ENCODE data around the gene ITGAL. TPM values are rescaled to one million over a fixed set of nuclear protein-coding genes. Genes with fewer than 3 reads are reported as not detected.
"Not testable (repeated sequence)": the region's sequence is repeated elsewhere in the genome, so short reads cannot be mapped to it uniquely, and the experiment has no call there.

Gene ITGAL
- total RNA-seq, 1 experiment from 2014 or later, result 0.50 TPM

DNA sequence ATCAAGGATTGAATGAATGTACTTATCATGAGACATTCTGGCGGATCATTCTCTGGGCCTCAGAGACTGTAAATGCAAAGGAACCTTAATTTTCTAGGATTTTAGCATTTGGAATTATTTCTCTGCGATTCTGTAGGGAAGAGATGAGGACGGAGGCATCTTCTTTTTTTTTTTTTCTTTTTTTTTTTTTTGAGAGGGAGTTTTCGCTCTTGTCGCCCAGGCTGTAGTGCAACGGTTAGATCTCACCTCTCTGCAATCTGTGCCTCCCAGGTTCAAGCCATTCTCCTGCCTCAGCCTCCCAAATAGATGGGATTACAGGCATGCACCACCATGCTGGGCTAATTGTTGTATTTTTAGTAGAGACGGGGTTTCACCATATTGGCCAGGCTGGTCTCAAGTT, 2.1 kb downstream of the ITGAL start:
- DNase-seq, result no peak
- H3K4me2 ChIP-seq, result no peak overlapping the region
- no peaks in the 10 kb centered on the region for H3K79me2 ChIP-seq (ENCODE audit: low read depth)
- no TSS peak for BruUV-seq (replicated peaks)
- H3K27ac ChIP-seq, result no peak overlapping the region
- H3F3A ChIP-seq (ENCODE audit: insufficient read depth, low read depth), result no peaks in the 10 kb centered on the region
- peaks cover 14% of the 10 kb centered on the region; the same call in 1 of the 2 replicates for H3K27me3 ChIP-seq (ENCODE audit: insufficient read depth, low read depth)
- TF ChIP-seq, protein P1, sequence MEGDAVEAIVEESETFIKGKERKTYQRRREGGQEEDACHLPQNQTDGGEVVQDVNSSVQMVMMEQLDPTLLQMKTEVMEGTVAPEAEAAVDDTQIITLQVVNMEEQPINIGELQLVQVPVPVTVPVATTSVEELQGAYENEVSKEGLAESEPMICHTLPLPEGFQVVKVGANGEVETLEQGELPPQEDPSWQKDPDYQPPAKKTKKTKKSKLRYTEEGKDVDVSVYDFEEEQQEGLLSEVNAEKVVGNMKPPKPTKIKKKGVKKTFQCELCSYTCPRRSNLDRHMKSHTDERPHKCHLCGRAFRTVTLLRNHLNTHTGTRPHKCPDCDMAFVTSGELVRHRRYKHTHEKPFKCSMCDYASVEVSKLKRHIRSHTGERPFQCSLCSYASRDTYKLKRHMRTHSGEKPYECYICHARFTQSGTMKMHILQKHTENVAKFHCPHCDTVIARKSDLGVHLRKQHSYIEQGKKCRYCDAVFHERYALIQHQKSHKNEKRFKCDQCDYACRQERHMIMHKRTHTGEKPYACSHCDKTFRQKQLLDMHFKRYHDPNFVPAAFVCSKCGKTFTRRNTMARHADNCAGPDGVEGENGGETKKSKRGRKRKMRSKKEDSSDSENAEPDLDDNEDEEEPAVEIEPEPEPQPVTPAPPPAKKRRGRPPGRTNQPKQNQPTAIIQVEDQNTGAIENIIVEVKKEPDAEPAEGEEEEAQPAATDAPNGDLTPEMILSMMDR (conservative IDR thresholded peaks at IDR 0.05), result no peak
- TF ChIP-seq EZH2 (IDR thresholded peaks at IDR 0.05; ENCODE audit: low read depth), result no peak
- no peak overlapping the region for H3K4me3 ChIP-seq
- no peaks in the 10 kb centered on the region for H3K4me1 ChIP-seq (replicated peaks; ENCODE audit: insufficient read depth)
- no peaks in the 10 kb centered on the region for H3K9me3 ChIP-seq (ENCODE audit: insufficient read depth, low read depth)
- H3K36me3 ChIP-seq (ENCODE audit: low read depth), result no peaks in the 10 kb centered on the region
- ChIA-PET POLR2A (ENCODE audit: unreplicated experiment) (no interaction called here), CTCF (no interaction called here)
- no peak overlapping the region for H2AFZ ChIP-seq
- H3K9me2 ChIP-seq (ENCODE audit: insufficient read depth), result no peaks in the 10 kb centered on the region
- no peaks in the 10 kb centered on the region for H4K20me1 ChIP-seq (ENCODE audit: insufficient read depth)
- intact Hi-C loops (cut with micrococcal nuclease; ENCODE audit: unreplicated experiment), result no loop called here

DNA sequence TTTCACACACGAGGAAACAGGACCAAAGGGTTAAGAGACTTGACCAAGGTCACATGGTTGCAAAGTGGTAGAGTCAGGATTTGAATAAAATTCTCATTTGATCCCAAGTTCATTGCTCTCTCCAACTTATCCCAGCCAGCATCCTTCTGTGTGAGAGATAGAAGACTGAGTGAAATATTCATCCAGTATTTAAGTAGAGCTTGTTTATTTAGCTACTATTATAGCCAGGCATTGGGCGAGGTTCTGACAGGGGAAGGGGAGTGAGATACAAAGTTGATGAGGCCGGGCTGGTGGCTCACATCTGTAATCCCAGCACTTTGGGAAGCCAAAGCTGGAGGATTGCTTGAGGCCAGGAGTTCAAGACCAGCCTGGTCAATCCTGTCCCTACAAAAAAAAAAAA, 4.4 kb downstream of the ITGAL start:
- ChIA-PET CTCF (no interaction called here), POLR2A (ENCODE audit: unreplicated experiment) (no interaction called here)
- intact Hi-C loops (cut with micrococcal nuclease; ENCODE audit: unreplicated experiment), result no loop called here

DNA sequence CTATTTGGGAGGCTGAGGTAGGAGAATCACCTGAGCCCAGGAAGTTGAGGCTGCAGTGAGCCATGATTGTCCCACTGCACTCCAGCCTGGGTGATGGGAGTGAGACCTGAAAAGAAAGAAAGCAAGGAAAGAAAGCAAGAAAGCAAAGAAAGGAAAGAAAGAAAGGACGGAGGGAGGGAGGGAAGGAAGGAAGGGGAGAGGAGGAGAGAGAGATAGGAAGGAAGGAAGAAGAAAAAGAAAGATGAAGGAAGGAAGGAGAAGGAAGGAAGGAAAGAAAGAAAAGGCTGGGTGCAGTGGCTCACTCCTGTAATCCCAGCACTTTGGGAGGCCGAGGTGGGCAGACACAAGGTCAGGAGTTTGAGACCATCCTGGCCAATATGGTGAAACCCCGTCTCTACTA, 5.2 kb downstream of the ITGAL start:
- H3K9me3 ChIP-seq (ENCODE audit: insufficient read depth, low read depth); H3K4me3 ChIP-seq; H3K4me2 ChIP-seq; H3K9me2 ChIP-seq (ENCODE audit: insufficient read depth); POLR2A ChIA-PET (ENCODE audit: unreplicated experiment); CTCF ChIA-PET; H3K79me2 ChIP-seq (ENCODE audit: low read depth); H4K20me1 ChIP-seq (ENCODE audit: insufficient read depth); BruUV-seq (replicated peaks); H3F3A ChIP-seq (ENCODE audit: insufficient read depth, low read depth); H3K4me1 ChIP-seq (replicated peaks; ENCODE audit: insufficient read depth); DNase-seq; H2AFZ ChIP-seq; H3K27ac ChIP-seq; intact Hi-C loops (cut with micrococcal nuclease; ENCODE audit: unreplicated experiment); H3K36me3 ChIP-seq (ENCODE audit: low read depth): not testable (repeated sequence)
- peaks cover 14% of the 10 kb centered on the region; the same call in 1 of the 2 replicates for H3K27me3 ChIP-seq (ENCODE audit: insufficient read depth, low read depth)

More for the DNA sequence above, 4.4 kb downstream of the ITGAL start:
- no peaks in the 10 kb centered on the region for H3K79me2 ChIP-seq (ENCODE audit: low read depth)
- no peak overlapping the region for H3K27ac ChIP-seq
- no peak overlapping the region for H3K4me2 ChIP-seq
- no peaks in the 10 kb centered on the region for H3K4me1 ChIP-seq (replicated peaks; ENCODE audit: insufficient read depth)
- H3K36me3 ChIP-seq (ENCODE audit: low read depth), result no peaks in the 10 kb centered on the region
- H3K9me2 ChIP-seq (ENCODE audit: insufficient read depth), result no peaks in the 10 kb centered on the region
- no peak for DNase-seq
- H3F3A ChIP-seq (ENCODE audit: insufficient read depth, low read depth), result no peaks in the 10 kb centered on the region
- BruUV-seq (replicated peaks), result no TSS peak
- H3K4me3 ChIP-seq, result no peak overlapping the region
- peaks cover 14% of the 10 kb centered on the region; the same call in 1 of the 2 replicates for H3K27me3 ChIP-seq (ENCODE audit: insufficient read depth, low read depth)
- no peaks in the 10 kb centered on the region for H4K20me1 ChIP-seq (ENCODE audit: insufficient read depth)
- H3K9me3 ChIP-seq (ENCODE audit: insufficient read depth, low read depth), result no peaks in the 10 kb centered on the region
- TF ChIP-seq EZH2 (IDR thresholded peaks at IDR 0.05; ENCODE audit: low read depth), result no peak
- TF ChIP-seq, protein P1 (conservative IDR thresholded peaks at IDR 0.05), result no peak
- H2AFZ ChIP-seq, result no peak overlapping the region

DNA sequence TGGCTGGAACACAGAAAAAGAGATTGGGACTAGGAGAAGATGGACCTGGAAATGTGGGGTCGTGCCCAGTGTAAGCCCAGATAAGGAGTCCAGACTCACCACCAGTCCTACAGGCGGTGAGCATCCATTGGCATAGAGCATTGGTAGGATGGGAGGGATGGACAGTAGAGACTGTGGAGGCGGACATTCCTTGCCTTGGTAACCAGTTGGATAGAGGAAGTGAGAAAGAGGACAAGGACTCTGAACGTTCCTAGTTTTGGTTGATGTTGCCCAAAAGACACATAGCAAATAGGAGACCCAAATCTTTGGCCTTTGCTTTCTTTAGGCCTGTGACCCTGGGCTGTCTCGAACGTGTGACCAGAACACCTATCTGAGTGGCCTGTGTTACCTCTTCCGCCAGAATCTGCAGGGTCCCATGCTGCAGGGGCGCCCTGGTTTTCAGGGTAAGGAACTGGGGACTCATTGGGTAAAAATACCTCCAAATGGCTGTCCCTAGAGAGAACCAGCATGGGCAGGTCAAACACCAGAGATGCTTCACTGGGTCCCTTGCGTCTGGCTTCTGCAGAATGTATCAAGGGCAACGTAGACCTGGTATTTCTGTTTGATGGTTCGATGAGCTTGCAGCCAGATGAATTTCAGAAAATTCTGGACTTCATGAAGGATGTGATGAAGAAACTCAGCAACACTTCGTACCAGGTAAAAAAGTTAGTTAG, 6.4 kb downstream of the ITGAL start:
- no TSS peak for BruUV-seq (replicated peaks)
- no peaks in the 10 kb centered on the region for H3F3A ChIP-seq (ENCODE audit: insufficient read depth, low read depth)

More for the DNA sequence above, 6.4 kb downstream of the ITGAL start:
- DNase-seq, result no peak
- Histone ChIP-seq H3K9me2 (ENCODE audit: insufficient read depth) (no peaks in the 10 kb centered on the region), H3K79me2 (ENCODE audit: low read depth) (no peaks in the 10 kb centered on the region), H3K4me2 (no peak overlapping the region), H2AFZ (no peak overlapping the region), H3K27me3 (ENCODE audit: insufficient read depth, low read depth) (peaks cover 14% of the 10 kb centered on the region; the same call in 1 of the 2 replicates), H3K4me3 (no peak overlapping the region), H3K27ac (no peak overlapping the region), H3K36me3 (ENCODE audit: low read depth) (no peaks in the 10 kb centered on the region), H3K4me1 (replicated peaks; ENCODE audit: insufficient read depth) (no peaks in the 10 kb centered on the region), H4K20me1 (ENCODE audit: insufficient read depth) (no peaks in the 10 kb centered on the region), H3K9me3 (ENCODE audit: insufficient read depth, low read depth) (no peaks in the 10 kb centered on the region)
- intact Hi-C loops (cut with micrococcal nuclease; ENCODE audit: unreplicated experiment), result no loop called here
- ChIA-PET CTCF (interaction anchor here (0.6 to 0.9 kb wide), 3 partner anchors 9 to 119 kb away, joined by 3 to 21 read pairs (median 8); no protein-coding TSS in a partner anchor), POLR2A (ENCODE audit: unreplicated experiment) (no interaction called here)
- TF ChIP-seq, protein P1 (conservative IDR thresholded peaks at IDR 0.05), result no peak
- no peak for TF ChIP-seq EZH2 (IDR thresholded peaks at IDR 0.05; ENCODE audit: low read depth)
